ENCODE data around the gene MYOZ3. TPM values are rescaled to one million over a fixed set of nuclear protein-coding genes. Genes with fewer than 3 reads are reported as not detected.

The MYOZ3 gene
- total RNA-seq, 2 donors from 2014 or later = 0.06 to 0.21 TPM

- H3K36me3 Mint-ChIP-seq (ENCODE audit: low read depth) = no peaks in the 10 kb centered on the region
Measured at GRCh38 chr5:150672237-150672883, 11.3 kb downstream of the MYOZ3 start.

GRCh38 chr5:150672884-150673275 lies 11.8 kb downstream of the MYOZ3 start:
- ATAC-seq (replicated peaks) = no peak
- H3K4me1 Mint-ChIP-seq = no peaks in the 10 kb centered on the region
- peaks cover 4% of the 10 kb centered on the region for H3K27me3 Mint-ChIP-seq
- H3K4me3 Mint-ChIP-seq = peak overlapping the region; percentile 63
- no peaks in the 10 kb centered on the region for H3K9me3 Mint-ChIP-seq
- H3K36me3 Mint-ChIP-seq (ENCODE audit: low read depth) = no peaks in the 10 kb centered on the region
- no peak overlapping the region for H3K27ac Mint-ChIP-seq

More at GRCh38 chr5:150672237-150672883, 11.3 kb downstream of the MYOZ3 start:
- ATAC-seq (replicated peaks) = peak; percentile 78
- Mint-ChIP-seq H3K4me1 (no peaks in the 10 kb centered on the region), H3K27ac (no peak overlapping the region), H3K27me3 (peaks cover 4% of the 10 kb centered on the region), H3K9me3 (no peaks in the 10 kb centered on the region), H3K4me3 (peak overlapping the region; percentile 63)

DNA sequence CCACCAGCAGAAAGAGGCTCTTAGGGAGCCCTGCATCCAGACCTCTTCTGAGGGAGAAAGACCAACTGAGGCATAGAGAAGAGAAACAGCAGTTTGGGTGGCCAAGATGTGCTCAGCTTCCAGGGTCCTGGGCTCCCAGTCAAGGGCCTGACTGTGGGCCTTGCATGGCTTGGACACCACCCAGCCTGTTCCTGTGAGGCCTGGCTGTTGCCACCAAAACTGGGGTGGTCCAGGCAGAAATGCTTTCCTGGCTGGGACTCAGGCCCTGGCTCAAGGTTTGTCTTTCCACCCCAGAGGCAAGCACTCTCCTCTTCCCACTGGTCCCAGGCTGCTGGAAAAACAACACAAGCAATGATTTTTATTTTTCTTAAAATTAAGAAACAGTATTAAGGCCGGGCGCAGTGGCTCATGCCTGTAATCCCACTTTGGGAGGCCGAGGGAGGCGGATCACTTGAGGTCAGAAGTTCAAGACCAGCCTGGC lies 13.3 kb downstream of the MYOZ3 start:
- H3K36me3 Mint-ChIP-seq (ENCODE audit: low read depth) = no peaks in the 10 kb centered on the region
- peaks cover 4% of the 10 kb centered on the region for H3K27me3 Mint-ChIP-seq
- no peak for ATAC-seq (replicated peaks)
- H3K9me3 Mint-ChIP-seq = no peaks in the 10 kb centered on the region
- no peaks in the 10 kb centered on the region for H3K4me1 Mint-ChIP-seq
- no peak overlapping the region for H3K4me3 Mint-ChIP-seq
- H3K27ac Mint-ChIP-seq = no peak overlapping the region

- ATAC-seq (replicated peaks) = no peak
Measured at GRCh38 chr5:150675069-150675468, 14.0 kb downstream of the MYOZ3 start.

DNA sequence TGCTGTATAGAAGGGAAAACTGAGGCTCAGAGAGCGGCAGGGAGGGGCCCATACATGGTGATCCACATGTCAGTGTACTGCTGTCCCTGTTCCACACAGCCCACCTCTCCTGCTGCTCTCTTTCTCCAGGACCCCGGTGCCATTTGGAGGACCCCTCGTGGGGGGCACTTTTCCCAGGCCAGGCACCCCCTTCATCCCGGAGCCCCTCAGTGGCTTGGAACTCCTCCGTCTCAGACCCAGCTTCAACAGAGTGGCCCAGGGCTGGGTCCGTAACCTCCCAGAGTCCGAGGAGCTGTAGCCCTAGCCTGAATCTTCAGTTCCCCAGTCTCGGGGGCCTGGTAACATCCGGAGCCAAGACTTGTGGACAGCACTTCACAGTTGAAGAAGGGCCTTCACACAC lies 15.5 kb downstream of the MYOZ3 start:
- Mint-ChIP-seq H3K9me3 (no peaks in the 10 kb centered on the region), H3K4me1 (no peaks in the 10 kb centered on the region), H3K27me3 (no peaks in the 10 kb centered on the region), H3K4me3 (no peak overlapping the region), H3K36me3 (ENCODE audit: low read depth) (peaks cover 7% of the 10 kb centered on the region), H3K27ac (no peak overlapping the region)
- ATAC-seq (replicated peaks) = no peak

More at GRCh38 chr5:150675069-150675468, 14.0 kb downstream of the MYOZ3 start:
- Mint-ChIP-seq H3K27me3 (peaks cover under 1% of the 10 kb centered on the region), H3K9me3 (no peaks in the 10 kb centered on the region), H3K36me3 (ENCODE audit: low read depth) (peaks cover under 1% of the 10 kb centered on the region), H3K4me3 (no peak overlapping the region), H3K27ac (no peak overlapping the region), H3K4me1 (no peaks in the 10 kb centered on the region)

DNA sequence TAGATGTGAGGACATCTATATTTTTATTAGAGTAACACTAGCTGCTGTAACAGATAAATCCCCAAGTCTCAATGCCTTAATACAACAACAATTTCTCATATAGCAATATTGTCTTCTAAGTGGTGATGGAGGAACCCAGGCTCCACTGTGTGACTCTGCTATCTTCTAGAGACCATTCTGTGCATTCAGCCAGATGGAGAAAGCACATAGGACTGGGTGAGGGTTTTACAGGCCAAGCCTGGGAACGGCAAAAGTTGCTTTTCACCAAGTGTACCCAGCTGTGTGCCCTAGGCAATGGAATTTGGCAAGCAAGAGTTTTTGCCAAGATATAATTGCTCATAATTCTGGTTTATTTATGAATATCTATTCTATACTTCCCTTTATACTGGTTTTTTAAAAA lies 28.1 kb downstream of the MYOZ3 start:
- Mint-ChIP-seq H3K4me3 (no peak overlapping the region), H3K36me3 (ENCODE audit: low read depth) (peaks cover 56% of the 10 kb centered on the region), H3K27ac (no peak overlapping the region), H3K27me3 (no peaks in the 10 kb centered on the region), H3K9me3 (no peaks in the 10 kb centered on the region), H3K4me1 (no peaks in the 10 kb centered on the region)
- no peak for ATAC-seq (replicated peaks)

- Mint-ChIP-seq H3K27ac (no peak overlapping the region), H3K4me3 (no peak overlapping the region), H3K27me3 (no peaks in the 10 kb centered on the region), H3K36me3 (ENCODE audit: low read depth) (peaks cover 72% of the 10 kb centered on the region), H3K9me3 (no peaks in the 10 kb centered on the region), H3K4me1 (no peaks in the 10 kb centered on the region)
- no peak for ATAC-seq (replicated peaks)
Measured at GRCh38 chr5:150690760-150691159, 29.7 kb downstream of the MYOZ3 start.

- H3K27me3 Mint-ChIP-seq = no peaks in the 10 kb centered on the region
- H3K9me3 Mint-ChIP-seq = no peaks in the 10 kb centered on the region
- no peak overlapping the region for H3K27ac Mint-ChIP-seq
- H3K4me3 Mint-ChIP-seq = no peak overlapping the region
- ATAC-seq (replicated peaks) = no peak
- peaks cover 85% of the 10 kb centered on the region for H3K36me3 Mint-ChIP-seq (ENCODE audit: low read depth)
- H3K4me1 Mint-ChIP-seq = no peaks in the 10 kb centered on the region
Measured at GRCh38 chr5:150692276-150692675, 31.2 kb downstream of the MYOZ3 start.

GRCh38 chr5:150694612-150695011 lies 33.6 kb downstream of the MYOZ3 start:
- peaks cover 4% of the 10 kb centered on the region for H3K4me1 Mint-ChIP-seq
- no peak overlapping the region for H3K27ac Mint-ChIP-seq
- H3K36me3 Mint-ChIP-seq (ENCODE audit: low read depth) = peaks cover 71% of the 10 kb centered on the region
- ATAC-seq (replicated peaks) = no peak
- H3K4me3 Mint-ChIP-seq = no peak overlapping the region
- H3K27me3 Mint-ChIP-seq = no peaks in the 10 kb centered on the region
- no peaks in the 10 kb centered on the region for H3K9me3 Mint-ChIP-seq

- peak; percentile 20 for ATAC-seq (replicated peaks)
- H3K27ac Mint-ChIP-seq = no peak overlapping the region
- H3K4me1 Mint-ChIP-seq = peaks cover 4% of the 10 kb centered on the region
- H3K27me3 Mint-ChIP-seq = no peaks in the 10 kb centered on the region
- H3K4me3 Mint-ChIP-seq = no peak overlapping the region
- no peaks in the 10 kb centered on the region for H3K9me3 Mint-ChIP-seq
- H3K36me3 Mint-ChIP-seq (ENCODE audit: low read depth) = peaks cover 19% of the 10 kb centered on the region
Measured at GRCh38 chr5:150700246-150700593, 39.2 kb downstream of the MYOZ3 start.

- Mint-ChIP-seq H3K9me3 (no peaks in the 10 kb centered on the region), H3K27me3 (no peaks in the 10 kb centered on the region), H3K27ac (no peak within 1 kb of the TSS), H3K36me3 (ENCODE audit: low read depth) (peaks cover 14% of the 10 kb centered on the region), H3K4me3 (no peak within 1 kb of the TSS), H3K4me1 (peaks cover 4% of the 10 kb centered on the region)
- peak; percentile 96 for ATAC-seq (replicated peaks)
Measured at GRCh38 chr5:150700594-150701377, 39.7 kb downstream of the MYOZ3 start, which contains the start of gene RBM22. RBM22 (minus strand) TSS chr5:150701062; CDS start chr5:150700985, 77 bp downstream.

DNA sequence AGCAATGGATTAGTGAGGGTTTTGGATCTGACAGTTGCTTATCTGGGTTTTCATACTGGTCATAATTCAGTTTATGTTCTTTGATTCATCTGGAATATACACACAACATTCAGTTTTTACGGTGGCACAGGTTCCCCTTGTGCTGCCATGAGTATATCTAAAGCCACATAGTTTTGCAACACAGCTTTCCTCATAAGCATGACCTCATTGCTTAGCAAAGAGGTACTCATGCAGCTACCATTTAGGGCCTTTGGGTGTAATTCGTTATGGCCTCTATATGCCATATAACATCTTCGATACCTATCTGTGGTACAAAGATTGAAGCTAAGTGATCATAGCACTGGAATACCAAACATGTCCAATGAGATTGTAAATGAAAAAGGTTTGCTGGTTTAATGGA lies 42.7 kb downstream of the MYOZ3 start:
- Mint-ChIP-seq H3K27me3 (no peaks in the 10 kb centered on the region), H3K9me3 (no peaks in the 10 kb centered on the region), H3K4me3 (no peak overlapping the region), H3K4me1 (peaks cover 2% of the 10 kb centered on the region), H3K27ac (no peak overlapping the region), H3K36me3 (ENCODE audit: low read depth) (peaks cover 15% of the 10 kb centered on the region)
- ATAC-seq (replicated peaks) = no peak

GRCh38 chr5:150706776-150707390 lies 45.8 kb downstream of the MYOZ3 start:
- ATAC-seq (replicated peaks) = no peak
- Mint-ChIP-seq H3K36me3 (ENCODE audit: low read depth) (peaks cover 46% of the 10 kb centered on the region), H3K9me3 (no peaks in the 10 kb centered on the region), H3K27ac (no peak overlapping the region), H3K27me3 (no peaks in the 10 kb centered on the region), H3K4me3 (no peak overlapping the region), H3K4me1 (no peaks in the 10 kb centered on the region)

DNA sequence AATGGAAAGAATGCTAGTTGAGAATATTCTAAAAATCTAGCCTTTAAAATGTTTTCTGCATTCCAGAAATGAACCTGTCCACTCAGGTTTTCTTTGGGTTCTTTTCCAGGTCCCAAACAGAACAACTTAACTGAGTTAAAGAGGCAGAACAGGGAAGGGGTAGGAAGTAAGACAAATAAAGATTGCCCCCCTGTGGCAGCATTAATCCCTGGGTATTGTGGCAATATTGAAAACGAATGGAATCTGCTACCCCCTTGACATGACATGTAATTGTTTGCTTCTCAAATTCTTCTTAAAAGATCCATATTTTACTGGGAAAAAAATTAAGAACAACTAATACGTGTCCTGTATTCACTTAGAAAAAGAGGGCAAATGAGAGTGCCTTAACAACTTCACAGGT lies 49.1 kb downstream of the MYOZ3 start:
- ATAC-seq (replicated peaks) = no peak
- no peak overlapping the region for H3K4me3 Mint-ChIP-seq
- no peak overlapping the region for H3K27ac Mint-ChIP-seq
- no peaks in the 10 kb centered on the region for H3K4me1 Mint-ChIP-seq
- no peaks in the 10 kb centered on the region for H3K27me3 Mint-ChIP-seq
- no peaks in the 10 kb centered on the region for H3K9me3 Mint-ChIP-seq
- H3K36me3 Mint-ChIP-seq (ENCODE audit: low read depth) = peaks cover 77% of the 10 kb centered on the region

DNA sequence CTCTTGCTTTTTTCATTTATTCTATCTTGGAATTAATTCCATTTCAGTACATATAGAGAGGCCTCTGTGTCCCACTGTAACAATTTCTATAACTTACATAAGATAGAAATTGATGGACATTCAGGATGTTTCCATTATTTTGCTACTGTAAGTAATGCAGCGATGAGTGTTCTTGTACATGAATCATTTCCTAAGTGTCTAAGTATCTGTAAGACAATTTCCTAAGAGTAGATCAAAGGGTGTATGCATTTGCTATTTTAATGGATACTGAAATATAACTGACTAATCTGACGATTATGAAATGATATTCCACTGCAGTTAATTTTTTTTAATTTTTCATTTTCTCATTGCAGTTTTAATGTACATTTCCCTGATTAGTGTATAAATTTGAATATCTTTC lies 62.8 kb downstream of the MYOZ3 start:
- ATAC-seq (replicated peaks) = no peak
- Mint-ChIP-seq H3K4me1 (no peaks in the 10 kb centered on the region), H3K9me3 (no peaks in the 10 kb centered on the region), H3K27ac (no peak overlapping the region), H3K36me3 (ENCODE audit: low read depth) (peaks cover 89% of the 10 kb centered on the region), H3K4me3 (no peak overlapping the region), H3K27me3 (no peaks in the 10 kb centered on the region)
